T-helper 1 cell treated with Interleukin-12 subunit alpha and Interleukin-12 subunit beta and Interleukin-4 antibody, amounts not matched to agents 30 μg/mL and 1 μg/mL, for 36 hours (primary cell): Measurements from ENCODE around the gene DCHS1.

Experiments used
- H3K27ac Mint-ChIP-seq: one replicate; pipeline ENCODE4 v1.8.0; 2021; ENCODE audit warnings: mild to moderate bottlenecking, mixed read lengths
- H3K27me3 Mint-ChIP-seq: one replicate; pipeline ENCODE4 v1.8.0; 2021; ENCODE audit warnings: low read depth, mixed read lengths
- H3K36me3 Mint-ChIP-seq: one replicate; pipeline ENCODE4 v1.8.0; 2021; ENCODE audit warnings: low read depth, mixed read lengths
- H3K4me1 Mint-ChIP-seq: one replicate; pipeline ENCODE4 v1.8.0; 2021; ENCODE audit warnings: low read depth, mixed read lengths
- H3K4me3 Mint-ChIP-seq: one replicate; pipeline ENCODE4 v1.8.0; 2021; ENCODE audit warnings: mild to moderate bottlenecking, moderate library complexity, mixed read lengths
- H3K9me3 Mint-ChIP-seq: one replicate; pipeline ENCODE4 v1.8.0; 2021; ENCODE audit warnings: mixed read lengths

The DCHS1 gene

DNA sequence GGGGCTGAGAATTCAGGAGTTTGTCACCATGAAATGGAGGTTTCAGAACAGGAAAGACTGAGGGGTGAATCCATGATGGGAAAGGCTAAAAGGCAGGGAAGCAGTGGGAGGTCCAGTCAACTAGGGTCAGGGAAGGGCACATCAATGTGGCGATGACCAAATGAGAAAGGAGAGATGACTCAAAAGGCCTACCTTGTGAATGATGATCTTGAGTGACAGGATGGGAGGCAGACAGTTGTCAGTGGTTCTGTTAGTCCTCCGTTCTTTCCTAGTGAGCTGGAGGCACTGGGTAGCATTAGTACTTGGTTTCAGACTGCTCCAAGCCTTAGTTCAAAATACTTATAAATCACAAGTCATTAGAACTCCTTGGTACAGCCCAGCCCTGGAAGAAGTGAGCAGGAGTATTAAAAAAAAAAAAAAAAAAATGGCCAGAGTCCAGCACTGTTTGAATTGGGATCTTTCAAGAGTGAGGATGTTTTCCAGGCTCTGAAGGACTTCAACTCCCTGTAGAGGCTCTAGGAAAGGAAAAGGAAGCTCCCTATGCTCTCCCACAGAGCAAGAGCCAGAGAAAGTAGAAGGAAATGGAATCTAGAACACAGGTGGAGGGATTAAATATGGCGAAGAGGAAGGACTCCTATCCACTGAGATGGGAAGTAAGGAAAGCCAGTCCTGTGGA lies 8.3 kb upstream of the DCHS1 start:
- Mint-ChIP-seq H3K27me3 (peaks cover 30% of the 10 kb centered on the region), H3K4me3 (no peak overlapping the region), H3K36me3 (no peaks in the 10 kb centered on the region), H3K4me1 (peaks cover 28% of the 10 kb centered on the region), H3K9me3 (no peaks in the 10 kb centered on the region), H3K27ac (no peak overlapping the region)

DNA sequence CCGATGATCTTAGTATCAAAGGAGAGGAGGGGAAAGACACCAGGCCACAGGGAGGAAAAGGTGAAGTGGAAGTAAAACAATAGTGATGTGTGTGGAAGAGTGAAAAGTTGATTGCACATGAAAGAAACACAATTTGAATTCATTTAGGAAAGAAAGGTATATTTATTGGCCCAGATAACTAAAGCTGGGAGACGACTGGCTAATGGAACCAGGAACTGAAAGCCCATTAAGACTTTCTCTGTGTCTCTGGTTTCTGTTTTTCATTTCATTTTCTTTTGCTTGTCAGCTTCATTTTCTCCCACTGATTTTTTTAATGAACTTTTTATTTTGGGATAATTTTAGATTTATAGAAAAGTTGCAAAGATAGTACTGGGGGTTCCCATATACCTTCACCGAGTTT lies 5.1 kb upstream of the DCHS1 start:
- Mint-ChIP-seq H3K27me3 (peaks cover 40% of the 10 kb centered on the region), H3K9me3 (no peaks in the 10 kb centered on the region), H3K4me1 (peaks cover 11% of the 10 kb centered on the region), H3K36me3 (no peaks in the 10 kb centered on the region), H3K27ac (no peak overlapping the region), H3K4me3 (no peak overlapping the region)

DNA sequence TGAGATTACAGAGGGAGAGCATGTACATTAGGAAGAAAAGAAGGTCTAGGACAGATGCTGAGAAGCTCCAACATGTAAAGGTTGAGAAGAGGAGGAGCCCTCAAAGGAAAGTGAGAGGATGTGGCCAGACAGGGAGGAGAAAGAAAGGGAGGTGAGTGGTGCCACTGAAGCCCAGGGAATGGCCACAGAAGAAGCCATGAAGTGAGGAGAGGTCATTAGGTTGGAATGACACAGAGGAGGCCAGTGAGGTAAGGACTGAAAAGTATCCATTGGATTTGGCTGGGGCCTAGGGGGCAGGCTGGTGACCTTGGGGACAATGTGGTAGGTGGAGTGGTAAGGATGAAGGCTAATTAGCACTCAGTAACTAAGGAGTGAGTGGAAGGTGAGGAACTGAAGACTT lies 3.0 kb upstream of the DCHS1 start:
- H3K9me3 Mint-ChIP-seq = no peaks in the 10 kb centered on the region

DNA sequence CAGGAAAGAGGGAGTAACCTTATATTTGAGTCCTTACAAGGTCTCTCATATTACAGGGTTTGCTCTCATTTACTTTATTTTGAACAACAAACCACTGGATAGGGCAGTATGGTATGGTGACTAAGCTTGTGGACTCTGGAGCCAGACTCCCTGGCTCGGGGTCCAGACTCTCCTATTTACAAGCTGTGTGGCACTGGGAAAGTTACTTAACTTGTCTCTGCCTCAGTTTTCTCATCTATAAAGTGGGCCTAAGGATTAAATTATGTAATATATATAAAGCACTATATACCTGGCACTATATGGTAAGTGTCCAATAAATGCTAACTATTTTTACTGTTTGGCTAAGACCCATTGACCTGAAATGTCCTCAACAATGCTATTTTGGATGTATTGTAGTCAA lies 1.7 kb upstream of the DCHS1 start:
- H3K4me3 Mint-ChIP-seq = no peak overlapping the region
- H3K27ac Mint-ChIP-seq = no peak overlapping the region
- no peaks in the 10 kb centered on the region for H3K36me3 Mint-ChIP-seq
- H3K27me3 Mint-ChIP-seq = peaks cover 22% of the 10 kb centered on the region
- no peaks in the 10 kb centered on the region for H3K9me3 Mint-ChIP-seq
- peaks cover 2% of the 10 kb centered on the region for H3K4me1 Mint-ChIP-seq

More for the DNA sequence above, 3.0 kb upstream of the DCHS1 start:
- Mint-ChIP-seq H3K4me1 (peaks cover 6% of the 10 kb centered on the region), H3K27ac (no peak overlapping the region), H3K36me3 (no peaks in the 10 kb centered on the region), H3K27me3 (peaks cover 34% of the 10 kb centered on the region), H3K4me3 (no peak overlapping the region)

DNA sequence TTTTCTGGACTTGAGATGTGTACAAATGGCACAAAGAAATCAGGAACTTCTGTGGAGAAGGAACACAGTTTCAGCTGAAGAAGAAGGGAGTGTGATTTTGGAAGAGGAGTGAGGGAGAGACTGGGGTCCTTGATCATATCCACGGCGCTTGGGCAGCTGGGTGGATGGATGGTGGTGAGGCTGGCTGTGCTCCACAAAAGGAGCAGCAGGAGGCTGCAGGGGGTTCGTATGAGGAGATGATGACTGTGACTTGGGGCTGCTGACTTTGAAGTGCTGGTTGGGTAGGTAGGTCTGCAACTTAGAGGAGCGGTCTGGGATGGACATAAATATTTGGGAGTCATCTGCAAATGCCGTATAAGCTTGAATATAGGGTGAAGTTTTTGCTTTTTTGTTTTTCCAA lies 1.3 kb upstream of the DCHS1 start:
- Mint-ChIP-seq H3K36me3 (no peaks in the 10 kb centered on the region), H3K4me3 (peak overlapping the region; percentile 11), H3K27me3 (peaks cover 21% of the 10 kb centered on the region), H3K9me3 (no peaks in the 10 kb centered on the region), H3K27ac (no peak overlapping the region), H3K4me1 (peaks cover 2% of the 10 kb centered on the region)

DNA sequence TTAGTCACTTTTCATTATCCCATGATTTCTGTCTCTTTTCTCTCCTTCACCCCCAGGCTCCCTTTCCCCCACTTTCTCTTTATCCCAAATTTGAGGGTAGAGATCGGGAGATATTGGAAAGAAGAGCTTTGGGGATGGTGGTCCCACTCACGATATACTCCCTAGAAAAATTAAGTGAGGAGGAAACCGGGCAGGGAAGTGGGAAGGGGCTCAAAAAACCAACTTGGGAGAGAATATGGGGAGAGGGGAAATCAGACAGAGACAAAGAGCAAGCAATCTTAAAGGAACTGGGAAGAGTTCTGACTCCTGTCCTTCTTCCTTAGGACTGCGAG lies 941 bp upstream of the DCHS1 start:
- Mint-ChIP-seq H3K27me3 (peaks cover 17% of the 10 kb centered on the region), H3K27ac (no peak overlapping the region), H3K4me1 (peaks cover 2% of the 10 kb centered on the region), H3K36me3 (no peaks in the 10 kb centered on the region), H3K9me3 (no peaks in the 10 kb centered on the region), H3K4me3 (peak overlapping the region; percentile 68)

DNA sequence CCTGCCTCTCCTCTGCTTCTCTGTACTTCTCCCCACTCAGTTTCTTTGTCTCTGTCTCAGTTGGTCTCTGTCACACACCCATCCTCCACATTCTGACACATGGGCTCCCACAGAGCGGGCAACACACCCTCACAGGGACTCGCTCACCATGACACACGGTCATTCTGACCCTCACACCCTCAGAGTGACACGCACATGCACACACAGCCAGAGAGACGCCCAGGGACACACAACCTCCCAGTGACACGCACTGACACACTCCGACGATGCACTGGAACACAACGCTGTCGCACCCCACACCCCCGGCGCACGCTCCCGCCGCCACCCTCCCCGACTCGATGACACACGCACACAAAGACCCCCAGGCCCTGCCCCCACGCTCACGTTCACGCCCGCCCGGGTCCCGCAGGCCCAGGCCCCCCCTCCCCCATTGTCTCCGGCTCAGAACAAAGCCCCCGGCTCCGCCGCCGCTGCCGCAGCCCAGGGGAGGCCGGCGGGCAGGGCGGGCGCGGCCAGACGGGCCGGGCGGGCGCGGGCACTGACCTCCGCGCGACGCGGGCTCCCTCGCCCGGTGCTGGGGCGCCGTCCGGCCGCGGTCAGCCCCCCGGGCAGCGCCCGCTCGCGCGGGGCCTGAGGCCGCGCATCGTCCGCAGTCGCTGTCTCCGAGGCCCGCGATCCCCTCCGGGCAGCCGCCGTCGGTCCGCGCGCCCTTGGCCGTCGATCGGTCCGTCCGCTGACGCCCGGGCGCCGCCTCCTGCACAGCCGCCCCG lies 404 bp downstream of the DCHS1 start:
- H3K27me3 Mint-ChIP-seq = peaks cover 17% of the 10 kb centered on the region
- no peak overlapping the region for H3K27ac Mint-ChIP-seq
- H3K4me3 Mint-ChIP-seq = no peak overlapping the region
- H3K9me3 Mint-ChIP-seq = no peaks in the 10 kb centered on the region
- no peaks in the 10 kb centered on the region for H3K36me3 Mint-ChIP-seq
- peaks cover 2% of the 10 kb centered on the region for H3K4me1 Mint-ChIP-seq

DNA sequence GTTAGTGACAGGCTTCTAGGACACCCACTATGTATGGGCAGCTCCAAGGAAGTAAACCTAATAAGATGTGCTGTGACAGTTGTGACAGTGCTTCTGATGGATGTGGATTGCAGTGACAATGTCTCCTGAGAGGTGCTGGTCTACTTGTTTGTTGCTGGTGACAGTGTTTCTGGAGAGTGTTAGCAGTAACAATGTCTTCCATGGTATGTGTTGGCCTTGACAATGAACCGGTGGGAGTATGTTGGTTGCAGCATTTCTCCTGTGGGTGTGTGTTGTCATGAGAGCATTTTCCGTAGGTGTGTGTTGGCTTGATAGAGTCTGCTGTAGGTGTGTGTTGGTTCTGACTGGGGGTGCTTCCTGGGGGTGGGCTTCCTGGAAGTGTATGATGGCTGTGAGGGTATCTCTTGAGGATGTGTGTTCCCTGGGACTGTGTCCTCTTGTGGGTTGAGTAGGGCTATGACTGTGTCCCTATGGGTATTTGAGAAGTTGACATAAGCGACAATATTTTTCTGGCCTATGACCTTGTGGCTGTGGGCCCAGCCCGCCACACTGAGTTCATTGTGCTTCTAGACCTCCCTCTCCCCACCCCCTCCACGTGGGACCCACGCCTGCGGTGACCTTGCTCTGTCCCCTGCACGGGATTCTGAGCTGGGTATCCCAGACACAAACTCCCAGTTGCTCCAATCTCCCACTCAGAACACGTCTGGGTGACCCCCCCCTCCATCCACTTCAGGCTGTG lies 1.2 kb downstream of the DCHS1 start:
- Mint-ChIP-seq H3K4me3 (no peak overlapping the region), H3K27me3 (peaks cover 17% of the 10 kb centered on the region), H3K36me3 (no peaks in the 10 kb centered on the region), H3K9me3 (no peaks in the 10 kb centered on the region), H3K27ac (no peak overlapping the region), H3K4me1 (peaks cover 2% of the 10 kb centered on the region)

DNA sequence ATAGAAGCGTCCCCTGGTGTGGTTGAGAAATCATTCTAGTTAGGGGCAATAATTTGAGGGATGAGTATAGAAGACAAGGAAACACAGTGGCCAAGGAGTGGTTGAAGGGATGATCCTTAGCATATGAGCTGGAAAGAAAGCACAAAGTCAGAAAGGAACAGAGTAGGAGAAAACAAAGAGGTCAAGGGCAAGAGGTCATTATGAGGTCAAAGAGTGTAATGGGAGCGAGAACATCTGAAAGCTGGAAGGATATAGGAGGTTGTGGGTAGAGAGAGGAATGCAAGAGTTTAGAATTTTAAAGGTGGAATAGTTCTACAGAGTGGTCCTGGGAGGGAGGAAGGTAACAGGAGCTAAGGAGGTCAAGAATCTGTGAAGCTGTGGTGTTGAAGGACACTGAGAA lies 2.0 kb downstream of the DCHS1 start:
- Mint-ChIP-seq H3K9me3 (no peaks in the 10 kb centered on the region), H3K36me3 (no peaks in the 10 kb centered on the region), H3K4me1 (peaks cover 2% of the 10 kb centered on the region), H3K27me3 (peaks cover 17% of the 10 kb centered on the region), H3K4me3 (no peak overlapping the region), H3K27ac (no peak overlapping the region)

DNA sequence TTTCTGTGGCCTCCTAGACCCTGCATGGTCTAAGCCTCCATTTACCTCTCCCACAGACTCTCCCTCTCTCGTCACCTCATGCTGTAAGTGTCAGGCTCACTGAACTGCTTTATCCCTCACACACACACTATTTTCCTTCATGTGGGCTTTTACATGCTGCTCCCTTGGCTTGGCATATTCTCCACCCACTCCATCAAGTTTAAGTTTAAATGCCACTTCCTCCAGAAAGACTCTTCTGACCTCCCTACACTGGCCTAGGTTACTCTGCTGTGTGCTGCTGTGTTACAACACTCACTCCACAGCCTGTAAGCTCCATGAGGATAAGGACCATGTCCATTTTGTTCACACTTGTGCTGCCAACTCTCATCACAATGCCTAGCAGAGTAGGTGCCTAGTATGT lies 2.5 kb downstream of the DCHS1 start:
- H3K4me3 Mint-ChIP-seq = no peak overlapping the region
- H3K27me3 Mint-ChIP-seq = peaks cover 17% of the 10 kb centered on the region
- no peaks in the 10 kb centered on the region for H3K36me3 Mint-ChIP-seq
- no peak overlapping the region for H3K27ac Mint-ChIP-seq
- H3K4me1 Mint-ChIP-seq = peaks cover 2% of the 10 kb centered on the region
- H3K9me3 Mint-ChIP-seq = no peaks in the 10 kb centered on the region

DNA sequence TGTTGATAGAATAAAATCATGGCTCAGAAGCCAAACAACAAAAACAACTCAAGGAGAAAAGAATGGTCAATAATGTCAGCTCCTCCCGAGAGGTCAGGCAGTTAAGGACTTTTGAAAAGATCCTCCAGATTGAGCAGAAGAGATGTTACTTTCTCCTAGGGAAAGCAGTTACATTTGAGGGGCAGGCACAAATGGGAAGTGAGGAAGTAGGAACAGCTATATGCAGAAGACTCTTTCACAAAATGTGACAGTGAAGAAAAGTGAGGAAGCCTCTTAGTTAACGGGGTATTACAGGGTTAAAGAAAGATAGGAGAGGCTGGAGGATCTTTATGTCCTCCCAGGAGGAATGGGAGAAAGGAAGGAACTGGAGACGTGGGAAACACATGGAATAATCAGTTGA lies 3.4 kb downstream of the DCHS1 start:
- no peak overlapping the region for H3K4me3 Mint-ChIP-seq
- H3K36me3 Mint-ChIP-seq = no peaks in the 10 kb centered on the region
- H3K27me3 Mint-ChIP-seq = peaks cover 15% of the 10 kb centered on the region
- no peaks in the 10 kb centered on the region for H3K9me3 Mint-ChIP-seq
- H3K4me1 Mint-ChIP-seq = peaks cover 2% of the 10 kb centered on the region
- H3K27ac Mint-ChIP-seq = no peak overlapping the region

DNA sequence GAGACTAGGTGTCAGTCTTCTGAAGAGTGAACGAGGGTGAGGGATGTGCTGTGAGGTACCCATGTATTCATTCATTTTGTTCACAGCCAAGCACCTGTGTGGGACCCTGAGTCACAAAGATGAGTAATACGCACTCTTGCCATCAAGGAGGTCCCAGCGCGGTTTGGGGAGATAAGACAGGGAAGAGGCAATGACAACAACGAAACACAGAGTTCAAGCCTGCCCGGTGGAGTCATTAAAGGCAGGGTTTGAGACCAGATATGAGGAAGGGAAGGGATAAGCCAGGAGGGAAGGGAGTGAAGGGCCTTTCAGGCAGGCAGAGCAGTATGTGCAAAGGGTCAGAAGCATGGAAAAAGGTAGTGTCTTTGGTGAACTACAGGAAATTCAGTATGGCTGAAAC lies 4.6 kb downstream of the DCHS1 start:
- H3K4me1 Mint-ChIP-seq = no peaks in the 10 kb centered on the region

DNA sequence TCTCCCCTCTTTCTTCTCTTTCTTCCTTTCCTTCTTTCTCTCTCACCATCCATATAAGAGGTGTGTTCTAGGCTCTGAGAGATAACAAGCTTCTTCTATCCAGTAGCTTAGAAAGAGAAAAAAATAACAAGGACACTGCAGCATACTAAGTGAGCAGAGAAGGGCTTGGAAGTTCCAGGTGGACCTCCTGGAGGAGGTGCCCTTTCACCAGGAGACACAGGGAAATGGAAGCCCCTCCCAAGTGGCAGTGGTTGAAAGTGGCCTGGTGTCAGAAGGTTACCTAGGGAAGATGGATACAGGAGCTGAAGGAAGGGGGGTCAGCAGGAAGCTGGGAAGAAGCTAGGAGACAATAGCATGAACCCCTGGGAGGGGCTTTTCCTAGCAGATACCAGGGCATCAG lies 5.5 kb downstream of the DCHS1 start:
- no peaks in the 10 kb centered on the region for H3K27me3 Mint-ChIP-seq
- no peaks in the 10 kb centered on the region for H3K36me3 Mint-ChIP-seq
- no peak overlapping the region for H3K27ac Mint-ChIP-seq
- H3K4me3 Mint-ChIP-seq = no peak overlapping the region
- no peaks in the 10 kb centered on the region for H3K9me3 Mint-ChIP-seq
- peaks cover 6% of the 10 kb centered on the region for H3K4me1 Mint-ChIP-seq

More for the DNA sequence above, 4.6 kb downstream of the DCHS1 start:
- H3K9me3 Mint-ChIP-seq = no peaks in the 10 kb centered on the region
- H3K27me3 Mint-ChIP-seq = peaks cover 2% of the 10 kb centered on the region
- H3K36me3 Mint-ChIP-seq = no peaks in the 10 kb centered on the region
- H3K4me3 Mint-ChIP-seq = no peak overlapping the region
- H3K27ac Mint-ChIP-seq = no peak overlapping the region

DNA sequence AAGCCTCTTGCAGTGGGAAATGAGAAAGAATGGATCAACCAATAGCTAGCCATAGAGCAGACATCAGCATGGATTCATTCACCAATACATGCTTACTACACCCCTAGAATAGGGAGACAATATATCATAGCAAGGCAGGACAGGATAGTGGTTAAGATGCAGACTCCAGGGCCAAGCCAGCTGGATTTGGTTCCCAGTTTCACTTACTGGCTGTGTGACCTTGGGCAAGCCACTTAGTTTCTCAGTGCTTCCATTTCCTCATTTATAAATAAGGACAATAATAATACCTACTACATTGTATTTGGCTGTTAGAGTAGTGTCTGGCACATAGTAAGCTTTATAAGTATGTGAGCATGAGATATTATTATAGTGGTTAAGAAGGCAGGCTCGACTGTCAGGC lies 7.1 kb downstream of the DCHS1 start:
- Mint-ChIP-seq H3K36me3 (no peaks in the 10 kb centered on the region), H3K27ac (no peak overlapping the region), H3K4me1 (peaks cover 9% of the 10 kb centered on the region), H3K4me3 (no peak overlapping the region), H3K27me3 (no peaks in the 10 kb centered on the region), H3K9me3 (no peaks in the 10 kb centered on the region)

DNA sequence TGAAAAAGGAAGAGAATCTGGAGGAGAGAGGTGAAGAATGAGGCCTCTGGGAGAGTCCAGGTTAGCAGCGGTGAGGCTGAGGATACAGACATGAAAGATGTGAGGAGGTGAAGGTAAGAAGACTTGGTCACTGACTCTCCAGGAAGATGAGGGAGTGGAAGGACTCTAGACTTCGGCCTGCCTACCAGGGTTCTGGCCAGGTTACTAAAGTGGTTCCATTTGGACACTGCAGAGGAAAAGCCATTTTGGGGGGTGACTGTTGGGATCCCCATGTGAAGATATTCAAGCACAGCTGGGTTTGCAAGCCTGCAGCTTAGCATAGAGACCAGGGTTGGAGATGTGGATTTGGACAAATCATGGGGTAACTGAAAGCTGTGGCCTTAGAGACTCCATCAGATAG lies 7.8 kb downstream of the DCHS1 start:
- H3K4me1 Mint-ChIP-seq = peaks cover 9% of the 10 kb centered on the region
- H3K4me3 Mint-ChIP-seq = no peak overlapping the region
- H3K36me3 Mint-ChIP-seq = no peaks in the 10 kb centered on the region
- H3K9me3 Mint-ChIP-seq = no peaks in the 10 kb centered on the region
- H3K27ac Mint-ChIP-seq = no peak overlapping the region
- no peaks in the 10 kb centered on the region for H3K27me3 Mint-ChIP-seq
